WTC11 (cell line): ENCODE measurements around the gene ADAM19. TPM values are rescaled to one million over a fixed set of nuclear protein-coding genes. Genes with fewer than 3 reads are reported as not detected.

Experiments used
- ATAC-seq: fragments of 200-7000 bp; cut with Tn5 transposase; 2 replicates; pipeline ENCODE4 v1.10.0; 2021; ENCODE audit warnings: mild to moderate bottlenecking, moderate library complexity
- CTCF ChIA-PET: fragments of 300-600 bp; sonication (Branson Sonifier 250); formaldehyde crosslinking; loops from one replicate; lab custom pipeline; 2021; ENCODE audit warnings: antibody characterized with exemption; lab: Charles Lee
- POLR2A ChIA-PET: fragments of 350-600 bp; sonication (Branson Sonifier 250); formaldehyde crosslinking; loops from one replicate; lab custom pipeline; 2021; ENCODE audit warnings: antibody characterized with exemption; lab: Charles Lee
- DNase-seq: peaks from one replicate; pipeline ENCODE4 v3.0.0; 2021; ENCODE audit warnings: low spot score
- H3K27ac Mint-ChIP-seq: 2 replicates; pipeline ENCODE4 v1.8.0; 2021; ENCODE audit warnings: mixed read lengths
- H3K27me3 Mint-ChIP-seq: 2 replicates; pipeline ENCODE4 v1.8.0; 2021; ENCODE audit warnings: low read depth, mild to moderate bottlenecking, moderate library complexity, mixed read lengths
- H3K36me3 Mint-ChIP-seq: 2 replicates; pipeline ENCODE4 v1.8.0; 2021; ENCODE audit warnings: mixed read lengths
- H3K4me1 Mint-ChIP-seq: 2 replicates; pipeline ENCODE4 v1.8.0; 2022; ENCODE audit warnings: mixed read lengths
- H3K4me3 Mint-ChIP-seq: 2 replicates; pipeline ENCODE4 v1.8.0; 2021; ENCODE audit warnings: mild to moderate bottlenecking, moderate library complexity, mixed read lengths
- H3K9me3 Mint-ChIP-seq: 2 replicates; pipeline ENCODE4 v1.8.0; 2021; ENCODE audit warnings: mixed read lengths
- CREM ChIP-seq: sonication (generic); formaldehyde crosslinking; IDR thresholded peaks from 2 replicates; pipeline ENCODE4 v1.8.1; 2022; ENCODE audit warnings: mild to moderate bottlenecking, missing genetic modification reagents, moderate library complexity
- ESRRA ChIP-seq: sonication (generic); formaldehyde crosslinking; IDR thresholded peaks from 2 replicates; pipeline ENCODE4 v1.8.1; 2022; ENCODE audit warnings: mild to moderate bottlenecking, missing genetic modification reagents, borderline replicate concordance
- FOXJ3 ChIP-seq: sonication (generic); formaldehyde crosslinking; IDR thresholded peaks from 2 replicates; pipeline ENCODE4 v1.9.0; 2021; ENCODE audit warnings: missing genetic modification reagents, mild to moderate bottlenecking, borderline replicate concordance
- HMGA2 ChIP-seq: fragments of 250-450 bp; sonication (Bioruptor Pico); IDR thresholded peaks from 2 replicates; pipeline ENCODE4 v1.4.0; 2021; ENCODE audit warnings: mild to moderate bottlenecking, moderate library complexity
- JAZF1 ChIP-seq: fragments of 250-450 bp; sonication (Bioruptor Pico); IDR thresholded peaks from 2 replicates; pipeline ENCODE4 v1.9.0; 2021; ENCODE audit warnings: moderate library complexity, mild to moderate bottlenecking, inconsistent platforms
- KAT7 ChIP-seq: sonication (generic); formaldehyde crosslinking; IDR thresholded peaks from 2 replicates; pipeline ENCODE4 v1.8.1; 2023; ENCODE audit warnings: missing genetic modification reagents, mild to moderate bottlenecking, borderline replicate concordance
- MXD4 ChIP-seq: fragments of 250-450 bp; sonication (Bioruptor Pico); IDR thresholded peaks from 2 replicates; pipeline ENCODE4 v1.8.0; 2021; ENCODE audit warnings: mild to moderate bottlenecking, moderate library complexity, borderline replicate concordance
- NFATC4 ChIP-seq: fragments of 250-450 bp; sonication (Bioruptor Pico); IDR thresholded peaks from 2 replicates; pipeline ENCODE4 v1.9.0; 2021; ENCODE audit warnings: mild to moderate bottlenecking
- NFYB ChIP-seq: sonication (generic); formaldehyde crosslinking; conservative IDR thresholded peaks from 2 replicates; pipeline ENCODE4 v1.8.0; 2022; ENCODE audit warnings: low read depth, missing genetic modification reagents
- NR1H2 ChIP-seq: sonication (generic); formaldehyde crosslinking; IDR thresholded peaks from 2 replicates; pipeline ENCODE4 v1.9.0; 2021; ENCODE audit warnings: mild to moderate bottlenecking, moderate library complexity, missing genetic modification reagents
- SMAD4 ChIP-seq: sonication (generic); formaldehyde crosslinking; IDR thresholded peaks from 2 replicates; pipeline ENCODE4 v1.8.0; 2022; ENCODE audit warnings: mild to moderate bottlenecking, missing genetic modification reagents
- TCF7 ChIP-seq: sonication (generic); formaldehyde crosslinking; IDR thresholded peaks from 2 replicates; pipeline ENCODE4 v1.8.0; 2022; ENCODE audit warnings: mild to moderate bottlenecking, low read depth, missing genetic modification reagents, moderate library complexity
- ZNF219 ChIP-seq: sonication (generic); formaldehyde crosslinking; IDR thresholded peaks from 2 replicates; pipeline ENCODE4 v1.8.0; 2023; ENCODE audit warnings: missing genetic modification reagents, mild to moderate bottlenecking, borderline replicate concordance
- total RNA-seq: library from RNA; stranded (reverse); gene quantifications from 3 replicates; pipeline ENCODE4 v1.2.3, GENCODE V29; 2021
- TF ChIP-seq, protein P1 (sequence below): sonication (generic); formaldehyde crosslinking; conservative IDR thresholded peaks from 2 replicates; pipeline ENCODE4 v1.8.1; 2023; ENCODE audit warnings: mild to moderate bottlenecking, low read depth, missing genetic modification reagents, moderate library complexity
- TF ChIP-seq, protein P2 (sequence below): sonication (generic); formaldehyde crosslinking; IDR thresholded peaks from 2 replicates; pipeline ENCODE4 v1.8.0; 2022; ENCODE audit warnings: missing genetic modification reagents
- TF ChIP-seq, protein P3 (sequence below): fragments of 250-450 bp; sonication (Bioruptor Pico); IDR thresholded peaks from 2 replicates; pipeline ENCODE4 v1.9.0; 2021; ENCODE audit warnings: mild to moderate bottlenecking
- TF ChIP-seq, protein P4 (sequence below): sonication (generic); formaldehyde crosslinking; conservative IDR thresholded peaks from 2 replicates; pipeline ENCODE4 v1.8.1; 2022; ENCODE audit warnings: mild to moderate bottlenecking, missing genetic modification reagents
- TF ChIP-seq, protein P5 (sequence below): fragments of 250-450 bp; sonication (Bioruptor Pico); IDR thresholded peaks from 2 replicates; pipeline ENCODE4 v1.9.0; 2021; ENCODE audit warnings: mild to moderate bottlenecking, borderline replicate concordance
- TF ChIP-seq, protein P6 (sequence below): sonication (generic); formaldehyde crosslinking; IDR thresholded peaks from 2 replicates; pipeline ENCODE4 v1.8.1; 2023; ENCODE audit warnings: mild to moderate bottlenecking, missing genetic modification reagents, moderate library complexity
- TF ChIP-seq, protein P7 (sequence below): sonication (generic); formaldehyde crosslinking; IDR thresholded peaks from 2 replicates; pipeline ENCODE4 v1.8.0; 2022; ENCODE audit warnings: mild to moderate bottlenecking, missing genetic modification reagents
- TF ChIP-seq, protein P8 (sequence below): fragments of 250-450 bp; sonication (Bioruptor Pico); IDR thresholded peaks from 2 replicates; pipeline ENCODE4 v1.9.0; 2021; ENCODE audit warnings: mild to moderate bottlenecking

Gene ADAM19
- total RNA-seq, 1 experiment from 2014 or later: 28.6 TPM

DNA sequence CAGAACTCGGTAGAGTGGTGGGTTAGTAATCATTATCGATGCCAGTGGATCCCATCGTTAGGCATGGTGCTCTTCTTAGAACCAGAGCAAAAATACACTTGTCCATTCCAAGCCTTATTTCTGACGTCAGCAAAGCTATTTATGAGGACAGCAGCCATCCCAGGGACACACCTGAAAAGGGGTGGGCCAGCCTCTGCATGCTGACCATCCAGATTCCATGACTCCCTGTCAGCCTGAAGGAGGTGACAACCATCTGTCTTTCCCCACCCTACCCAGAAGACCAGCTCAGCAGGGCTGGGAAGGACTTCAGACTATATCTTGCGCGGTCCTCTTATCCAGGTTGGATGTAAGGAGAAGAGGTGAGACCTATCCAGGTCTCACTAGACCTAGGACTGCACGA lies 121.3 kb downstream of the ADAM19 start (continued):
- TF ChIP-seq, protein P1, sequence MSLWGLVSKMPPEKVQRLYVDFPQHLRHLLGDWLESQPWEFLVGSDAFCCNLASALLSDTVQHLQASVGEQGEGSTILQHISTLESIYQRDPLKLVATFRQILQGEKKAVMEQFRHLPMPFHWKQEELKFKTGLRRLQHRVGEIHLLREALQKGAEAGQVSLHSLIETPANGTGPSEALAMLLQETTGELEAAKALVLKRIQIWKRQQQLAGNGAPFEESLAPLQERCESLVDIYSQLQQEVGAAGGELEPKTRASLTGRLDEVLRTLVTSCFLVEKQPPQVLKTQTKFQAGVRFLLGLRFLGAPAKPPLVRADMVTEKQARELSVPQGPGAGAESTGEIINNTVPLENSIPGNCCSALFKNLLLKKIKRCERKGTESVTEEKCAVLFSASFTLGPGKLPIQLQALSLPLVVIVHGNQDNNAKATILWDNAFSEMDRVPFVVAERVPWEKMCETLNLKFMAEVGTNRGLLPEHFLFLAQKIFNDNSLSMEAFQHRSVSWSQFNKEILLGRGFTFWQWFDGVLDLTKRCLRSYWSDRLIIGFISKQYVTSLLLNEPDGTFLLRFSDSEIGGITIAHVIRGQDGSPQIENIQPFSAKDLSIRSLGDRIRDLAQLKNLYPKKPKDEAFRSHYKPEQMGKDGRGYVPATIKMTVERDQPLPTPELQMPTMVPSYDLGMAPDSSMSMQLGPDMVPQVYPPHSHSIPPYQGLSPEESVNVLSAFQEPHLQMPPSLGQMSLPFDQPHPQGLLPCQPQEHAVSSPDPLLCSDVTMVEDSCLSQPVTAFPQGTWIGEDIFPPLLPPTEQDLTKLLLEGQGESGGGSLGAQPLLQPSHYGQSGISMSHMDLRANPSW (CRISPR knock-in tag): no peak

DNA sequence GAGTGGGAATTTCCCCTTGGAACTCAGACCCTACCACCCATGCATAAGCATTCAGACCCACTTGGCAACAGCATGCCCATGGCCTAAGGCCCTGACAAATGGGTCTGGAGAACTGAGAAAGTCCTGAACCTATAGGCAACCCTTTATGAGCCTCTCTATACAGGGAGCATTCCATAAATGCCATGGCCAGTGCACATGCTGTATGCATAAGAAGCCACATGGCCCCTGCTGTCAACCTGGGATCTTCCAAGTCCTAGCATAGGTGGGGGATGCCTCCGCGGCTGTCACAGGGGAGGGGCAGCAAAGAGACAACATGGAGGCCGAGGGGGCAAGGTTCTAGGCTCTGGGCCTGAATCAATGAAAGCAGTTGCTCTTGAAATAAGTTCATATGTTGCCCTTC lies 123.8 kb downstream of the ADAM19 start:
- Mint-ChIP-seq H3K4me3 (no peak overlapping the region), H3K27ac (no peak overlapping the region)
- CTCF ChIA-PET: no interaction called here

DNA sequence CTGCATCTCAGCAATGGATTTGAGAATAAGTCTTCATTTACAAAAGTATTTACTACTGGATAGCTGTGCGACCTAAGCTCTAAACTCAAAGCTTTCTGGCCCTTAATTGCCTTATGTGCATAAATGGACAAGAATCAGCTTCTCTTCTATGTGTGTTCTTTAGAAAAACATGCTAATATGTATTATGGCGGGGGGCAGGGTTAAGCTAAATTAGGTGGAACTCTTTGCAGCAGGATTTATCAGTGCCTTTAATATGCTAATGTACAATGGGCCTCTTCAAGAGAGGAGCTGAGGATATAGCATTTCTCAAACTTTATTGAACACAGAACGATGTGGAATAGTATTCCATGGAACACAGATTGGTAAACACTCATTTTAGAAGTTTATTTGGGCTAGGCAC lies 125.6 kb downstream of the ADAM19 start:
- Mint-ChIP-seq H3K9me3 (no peaks in the 10 kb centered on the region), H3K27ac (no peak overlapping the region), H3K4me1 (0 out of 2 replicates have a peak, but pooled peaks cover 3% of the 10 kb centered on the region), H3K4me3 (no peak overlapping the region), H3K27me3 (no peaks in the 10 kb centered on the region), H3K36me3 (no peaks in the 10 kb centered on the region)
- ChIA-PET CTCF (interaction anchor here (1.5 to 2.0 kb wide), 2 partner anchors 22 to 293 kb away, joined by 6 to 7 read pairs; partner anchors contain the start of gene LSM11), POLR2A (no interaction called here)
- DNase-seq (no peak), ATAC-seq (no peak)
- TF ChIP-seq, protein P2, sequence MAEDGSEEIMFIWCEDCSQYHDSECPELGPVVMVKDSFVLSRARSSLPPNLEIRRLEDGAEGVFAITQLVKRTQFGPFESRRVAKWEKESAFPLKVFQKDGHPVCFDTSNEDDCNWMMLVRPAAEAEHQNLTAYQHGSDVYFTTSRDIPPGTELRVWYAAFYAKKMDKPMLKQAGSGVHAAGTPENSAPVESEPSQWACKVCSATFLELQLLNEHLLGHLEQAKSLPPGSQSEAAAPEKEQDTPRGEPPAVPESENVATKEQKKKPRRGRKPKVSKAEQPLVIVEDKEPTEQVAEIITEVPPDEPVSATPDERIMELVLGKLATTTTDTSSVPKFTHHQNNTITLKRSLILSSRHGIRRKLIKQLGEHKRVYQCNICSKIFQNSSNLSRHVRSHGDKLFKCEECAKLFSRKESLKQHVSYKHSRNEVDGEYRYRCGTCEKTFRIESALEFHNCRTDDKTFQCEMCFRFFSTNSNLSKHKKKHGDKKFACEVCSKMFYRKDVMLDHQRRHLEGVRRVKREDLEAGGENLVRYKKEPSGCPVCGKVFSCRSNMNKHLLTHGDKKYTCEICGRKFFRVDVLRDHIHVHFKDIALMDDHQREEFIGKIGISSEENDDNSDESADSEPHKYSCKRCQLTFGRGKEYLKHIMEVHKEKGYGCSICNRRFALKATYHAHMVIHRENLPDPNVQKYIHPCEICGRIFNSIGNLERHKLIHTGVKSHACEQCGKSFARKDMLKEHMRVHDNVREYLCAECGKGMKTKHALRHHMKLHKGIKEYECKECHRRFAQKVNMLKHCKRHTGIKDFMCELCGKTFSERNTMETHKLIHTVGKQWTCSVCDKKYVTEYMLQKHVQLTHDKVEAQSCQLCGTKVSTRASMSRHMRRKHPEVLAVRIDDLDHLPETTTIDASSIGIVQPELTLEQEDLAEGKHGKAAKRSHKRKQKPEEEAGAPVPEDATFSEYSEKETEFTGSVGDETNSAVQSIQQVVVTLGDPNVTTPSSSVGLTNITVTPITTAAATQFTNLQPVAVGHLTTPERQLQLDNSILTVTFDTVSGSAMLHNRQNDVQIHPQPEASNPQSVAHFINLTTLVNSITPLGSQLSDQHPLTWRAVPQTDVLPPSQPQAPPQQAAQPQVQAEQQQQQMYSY (CRISPR knock-in tag): no peak
- TF ChIP-seq KAT7 (no peak), ZNF219 (CRISPR knock-in tag) (no peak), SMAD4 (CRISPR knock-in tag) (no peak)
- TF ChIP-seq, protein P3, sequence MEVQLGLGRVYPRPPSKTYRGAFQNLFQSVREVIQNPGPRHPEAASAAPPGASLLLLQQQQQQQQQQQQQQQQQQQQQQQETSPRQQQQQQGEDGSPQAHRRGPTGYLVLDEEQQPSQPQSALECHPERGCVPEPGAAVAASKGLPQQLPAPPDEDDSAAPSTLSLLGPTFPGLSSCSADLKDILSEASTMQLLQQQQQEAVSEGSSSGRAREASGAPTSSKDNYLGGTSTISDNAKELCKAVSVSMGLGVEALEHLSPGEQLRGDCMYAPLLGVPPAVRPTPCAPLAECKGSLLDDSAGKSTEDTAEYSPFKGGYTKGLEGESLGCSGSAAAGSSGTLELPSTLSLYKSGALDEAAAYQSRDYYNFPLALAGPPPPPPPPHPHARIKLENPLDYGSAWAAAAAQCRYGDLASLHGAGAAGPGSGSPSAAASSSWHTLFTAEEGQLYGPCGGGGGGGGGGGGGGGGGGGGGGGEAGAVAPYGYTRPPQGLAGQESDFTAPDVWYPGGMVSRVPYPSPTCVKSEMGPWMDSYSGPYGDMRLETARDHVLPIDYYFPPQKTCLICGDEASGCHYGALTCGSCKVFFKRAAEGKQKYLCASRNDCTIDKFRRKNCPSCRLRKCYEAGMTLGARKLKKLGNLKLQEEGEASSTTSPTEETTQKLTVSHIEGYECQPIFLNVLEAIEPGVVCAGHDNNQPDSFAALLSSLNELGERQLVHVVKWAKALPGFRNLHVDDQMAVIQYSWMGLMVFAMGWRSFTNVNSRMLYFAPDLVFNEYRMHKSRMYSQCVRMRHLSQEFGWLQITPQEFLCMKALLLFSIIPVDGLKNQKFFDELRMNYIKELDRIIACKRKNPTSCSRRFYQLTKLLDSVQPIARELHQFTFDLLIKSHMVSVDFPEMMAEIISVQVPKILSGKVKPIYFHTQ (CRISPR knock-in tag): no peak

More for the DNA sequence above, 123.8 kb downstream of the ADAM19 start:
- no peak; the same call in 1 of the 2 replicates for ATAC-seq
- peak; percentile 17 for DNase-seq
- POLR2A ChIA-PET: no interaction called here
- no peaks in the 10 kb centered on the region for H3K27me3 Mint-ChIP-seq
- TF ChIP-seq TCF7 (CRISPR knock-in tag): no peak
- TF ChIP-seq HMGA2: no peak
- TF ChIP-seq NFYB (CRISPR knock-in tag): no peak
- TF ChIP-seq, protein P4, sequence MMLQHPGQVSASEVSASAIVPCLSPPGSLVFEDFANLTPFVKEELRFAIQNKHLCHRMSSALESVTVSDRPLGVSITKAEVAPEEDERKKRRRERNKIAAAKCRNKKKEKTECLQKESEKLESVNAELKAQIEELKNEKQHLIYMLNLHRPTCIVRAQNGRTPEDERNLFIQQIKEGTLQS (CRISPR knock-in tag): no peak
- no peak for TF ChIP-seq CREM (CRISPR knock-in tag)
- TF ChIP-seq, protein P5, sequence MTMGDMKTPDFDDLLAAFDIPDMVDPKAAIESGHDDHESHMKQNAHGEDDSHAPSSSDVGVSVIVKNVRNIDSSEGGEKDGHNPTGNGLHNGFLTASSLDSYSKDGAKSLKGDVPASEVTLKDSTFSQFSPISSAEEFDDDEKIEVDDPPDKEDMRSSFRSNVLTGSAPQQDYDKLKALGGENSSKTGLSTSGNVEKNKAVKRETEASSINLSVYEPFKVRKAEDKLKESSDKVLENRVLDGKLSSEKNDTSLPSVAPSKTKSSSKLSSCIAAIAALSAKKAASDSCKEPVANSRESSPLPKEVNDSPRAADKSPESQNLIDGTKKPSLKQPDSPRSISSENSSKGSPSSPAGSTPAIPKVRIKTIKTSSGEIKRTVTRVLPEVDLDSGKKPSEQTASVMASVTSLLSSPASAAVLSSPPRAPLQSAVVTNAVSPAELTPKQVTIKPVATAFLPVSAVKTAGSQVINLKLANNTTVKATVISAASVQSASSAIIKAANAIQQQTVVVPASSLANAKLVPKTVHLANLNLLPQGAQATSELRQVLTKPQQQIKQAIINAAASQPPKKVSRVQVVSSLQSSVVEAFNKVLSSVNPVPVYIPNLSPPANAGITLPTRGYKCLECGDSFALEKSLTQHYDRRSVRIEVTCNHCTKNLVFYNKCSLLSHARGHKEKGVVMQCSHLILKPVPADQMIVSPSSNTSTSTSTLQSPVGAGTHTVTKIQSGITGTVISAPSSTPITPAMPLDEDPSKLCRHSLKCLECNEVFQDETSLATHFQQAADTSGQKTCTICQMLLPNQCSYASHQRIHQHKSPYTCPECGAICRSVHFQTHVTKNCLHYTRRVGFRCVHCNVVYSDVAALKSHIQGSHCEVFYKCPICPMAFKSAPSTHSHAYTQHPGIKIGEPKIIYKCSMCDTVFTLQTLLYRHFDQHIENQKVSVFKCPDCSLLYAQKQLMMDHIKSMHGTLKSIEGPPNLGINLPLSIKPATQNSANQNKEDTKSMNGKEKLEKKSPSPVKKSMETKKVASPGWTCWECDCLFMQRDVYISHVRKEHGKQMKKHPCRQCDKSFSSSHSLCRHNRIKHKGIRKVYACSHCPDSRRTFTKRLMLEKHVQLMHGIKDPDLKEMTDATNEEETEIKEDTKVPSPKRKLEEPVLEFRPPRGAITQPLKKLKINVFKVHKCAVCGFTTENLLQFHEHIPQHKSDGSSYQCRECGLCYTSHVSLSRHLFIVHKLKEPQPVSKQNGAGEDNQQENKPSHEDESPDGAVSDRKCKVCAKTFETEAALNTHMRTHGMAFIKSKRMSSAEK (CRISPR knock-in tag): no peak
- no peak for TF ChIP-seq NR1H2 (CRISPR knock-in tag)
- TF ChIP-seq, protein P6, sequence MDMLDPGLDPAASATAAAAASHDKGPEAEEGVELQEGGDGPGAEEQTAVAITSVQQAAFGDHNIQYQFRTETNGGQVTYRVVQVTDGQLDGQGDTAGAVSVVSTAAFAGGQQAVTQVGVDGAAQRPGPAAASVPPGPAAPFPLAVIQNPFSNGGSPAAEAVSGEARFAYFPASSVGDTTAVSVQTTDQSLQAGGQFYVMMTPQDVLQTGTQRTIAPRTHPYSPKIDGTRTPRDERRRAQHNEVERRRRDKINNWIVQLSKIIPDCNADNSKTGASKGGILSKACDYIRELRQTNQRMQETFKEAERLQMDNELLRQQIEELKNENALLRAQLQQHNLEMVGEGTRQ (CRISPR knock-in tag): no peak
- no peak for TF ChIP-seq NFATC4 (CRISPR knock-in tag)
- TF ChIP-seq FOXJ3: no peak
- TF ChIP-seq, protein P7, sequence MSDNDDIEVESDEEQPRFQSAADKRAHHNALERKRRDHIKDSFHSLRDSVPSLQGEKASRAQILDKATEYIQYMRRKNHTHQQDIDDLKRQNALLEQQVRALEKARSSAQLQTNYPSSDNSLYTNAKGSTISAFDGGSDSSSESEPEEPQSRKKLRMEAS (CRISPR knock-in tag): no peak
- TF ChIP-seq JAZF1 (CRISPR knock-in tag): no peak
- TF ChIP-seq ESRRA (CRISPR knock-in tag): no peak
- TF ChIP-seq, protein P8, sequence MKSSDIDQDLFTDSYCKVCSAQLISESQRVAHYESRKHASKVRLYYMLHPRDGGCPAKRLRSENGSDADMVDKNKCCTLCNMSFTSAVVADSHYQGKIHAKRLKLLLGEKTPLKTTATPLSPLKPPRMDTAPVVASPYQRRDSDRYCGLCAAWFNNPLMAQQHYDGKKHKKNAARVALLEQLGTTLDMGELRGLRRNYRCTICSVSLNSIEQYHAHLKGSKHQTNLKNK: no peak
- TF ChIP-seq MXD4 (CRISPR knock-in tag): no peak
- no peaks in the 10 kb centered on the region for H3K9me3 Mint-ChIP-seq
- no peaks in the 10 kb centered on the region for H3K36me3 Mint-ChIP-seq
- no peaks in the 10 kb centered on the region for H3K4me1 Mint-ChIP-seq
